Measurements from ENCODE around the gene SLC38A4.

The SLC38A4 gene

GRCh38 chr12:46803517-46803916 is 22.3 kb downstream of the SLC38A4 start:
- no peak for DNase-seq (ENCODE audit: low read depth)
- no peak for TF ChIP-seq CTCF (IDR thresholded peaks at IDR 0.05; ENCODE audit: low read depth, low read length, missing control alignments)
- H3K4me3 ChIP-seq (ENCODE audit: low read depth, low read length), result no peak overlapping the region

- no peak for TF ChIP-seq CTCF (IDR thresholded peaks at IDR 0.05; ENCODE audit: low read depth, low read length, missing control alignments)
- no peak for DNase-seq (ENCODE audit: low read depth)
- H3K4me3 ChIP-seq (ENCODE audit: low read depth, low read length), result no peak overlapping the region
Observed at GRCh38 chr12:46801293-46801692, 24.5 kb downstream of the SLC38A4 start.

- DNase-seq (ENCODE audit: low read depth), result no peak
- no peak overlapping the region for H3K4me3 ChIP-seq (ENCODE audit: low read depth, low read length)
- TF ChIP-seq CTCF (IDR thresholded peaks at IDR 0.05; ENCODE audit: low read depth, low read length, missing control alignments), result no peak
Observed at GRCh38 chr12:46800160-46800559, 25.6 kb downstream of the SLC38A4 start.

- H3K4me3 ChIP-seq (ENCODE audit: low read depth, low read length), result no peak overlapping the region
- no peak for TF ChIP-seq CTCF (IDR thresholded peaks at IDR 0.05; ENCODE audit: low read depth, low read length, missing control alignments)
- DNase-seq (ENCODE audit: low read depth), result no peak
Observed at GRCh38 chr12:46798648-46799047, 27.1 kb downstream of the SLC38A4 start.

GRCh38 chr12:46798056-46798455 is 27.7 kb downstream of the SLC38A4 start:
- TF ChIP-seq CTCF (IDR thresholded peaks at IDR 0.05; ENCODE audit: low read depth, low read length, missing control alignments), result no peak
- no peak overlapping the region for H3K4me3 ChIP-seq (ENCODE audit: low read depth, low read length)
- no peak for DNase-seq (ENCODE audit: low read depth)

GRCh38 chr12:46795988-46796387 is 29.8 kb downstream of the SLC38A4 start:
- no peak for TF ChIP-seq CTCF (IDR thresholded peaks at IDR 0.05; ENCODE audit: low read depth, low read length, missing control alignments)
- DNase-seq (ENCODE audit: low read depth), result no peak

GRCh38 chr12:46794593-46795190 is 31.1 kb downstream of the SLC38A4 start:
- H3K4me3 ChIP-seq (ENCODE audit: low read depth, low read length), result no peak overlapping the region
- DNase-seq (ENCODE audit: low read depth), result no peak
- no peak for TF ChIP-seq CTCF (IDR thresholded peaks at IDR 0.05; ENCODE audit: low read depth, low read length, missing control alignments)

More at GRCh38 chr12:46795988-46796387, 29.8 kb downstream of the SLC38A4 start:
- no peak overlapping the region for H3K4me3 ChIP-seq (ENCODE audit: low read depth, low read length)
